OCI-LY1 (cell line): ENCODE results near the gene RNMT.

ENCODE experiments used
- H2AFZ ChIP-seq: fragments of 200-600 bp; sonication (generic), shearing (Covaris generic); 2 replicates; pipeline ENCODE4 v1.6.0; 2014; ENCODE audit warnings: antibody characterized with exemption, mild to moderate bottlenecking, low read length
- H3F3A ChIP-seq: fragments of 200-600 bp; sonication (generic), shearing (Covaris generic); 2 replicates; pipeline ENCODE4 v1.6.0; 2014; ENCODE audit warnings: mild to moderate bottlenecking, antibody characterized with exemption, low read length, moderate library complexity; ENCODE audit not compliant: insufficient read depth
- H3K27ac ChIP-seq: fragments of 200-600 bp; sonication (generic); 2 replicates; pipeline ENCODE4 v1.5.1; 2014; ENCODE audit warnings: low read length, mixed run types, mild to moderate bottlenecking, low read depth; ENCODE audit not compliant: poor library complexity, severe bottlenecking
- H3K27me3 ChIP-seq: fragments of 200-600 bp; sonication (generic); 2 replicates; pipeline ENCODE4 v1.6.0; 2014; ENCODE audit warnings: antibody characterized with exemption, mild to moderate bottlenecking, low read length, moderate library complexity; ENCODE audit not compliant: insufficient read depth
- H3K36me3 ChIP-seq: fragments of 200-600 bp; sonication (generic); 2 replicates; pipeline ENCODE4 v1.6.1; 2014; ENCODE audit warnings: mild to moderate bottlenecking, antibody characterized with exemption, low read length, moderate library complexity, mixed read lengths; ENCODE audit not compliant: insufficient read depth
- H3K4me1 ChIP-seq: fragments of 200-600 bp; sonication (generic); 2 replicates; pipeline ENCODE4 v1.5.1; 2014; ENCODE audit warnings: mild to moderate bottlenecking, low read length, moderate library complexity; ENCODE audit not compliant: insufficient read depth, severe bottlenecking
- H3K4me2 ChIP-seq: fragments of 200-600 bp; sonication (generic), shearing (Covaris generic); 2 replicates; pipeline ENCODE4 v1.6.1; 2014; ENCODE audit warnings: low read length
- H3K4me3 ChIP-seq: fragments of 200-600 bp; sonication (generic); 2 replicates; pipeline ENCODE4 v1.5.1; 2014; ENCODE audit warnings: low read length, low read depth, mild to moderate bottlenecking, mixed read lengths; ENCODE audit not compliant: poor library complexity, severe bottlenecking
- H3K79me2 ChIP-seq: fragments of 200-600 bp; shearing (Covaris generic); 2 replicates; pipeline ENCODE4 v1.6.1; 2016; ENCODE audit warnings: mixed run types, low read length, mixed read lengths; ENCODE audit not compliant: insufficient read depth
- H3K9ac ChIP-seq: fragments of 200-600 bp; sonication (generic), shearing (Covaris generic); 2 replicates; pipeline ENCODE4 v1.6.1; 2014; ENCODE audit warnings: mild to moderate bottlenecking, low read length, mixed read lengths
- H3K9me2 ChIP-seq: fragments of 200-600 bp; sonication (generic), shearing (Covaris generic); 2 replicates; pipeline ENCODE4 v1.6.1; 2014; ENCODE audit warnings: low read depth, mild to moderate bottlenecking, low read length, mixed read lengths
- H3K9me3 ChIP-seq: fragments of 200-600 bp; shearing (Covaris generic); 2 replicates; pipeline ENCODE4 v1.6.1; 2014; ENCODE audit warnings: low read length, mixed read lengths
- H4K20me1 ChIP-seq: fragments of 200-600 bp; sonication (generic), shearing (Covaris generic); 2 replicates; pipeline ENCODE4 v1.6.0; 2016; ENCODE audit warnings: mild to moderate bottlenecking, low read length; ENCODE audit not compliant: insufficient read depth
- EZH2 ChIP-seq: fragments of 200-600 bp; sonication (generic), shearing (Covaris generic); IDR thresholded peaks from 2 replicates; pipeline ENCODE4 v1.8.0; 2017; ENCODE audit warnings: borderline replicate concordance, mixed run types, mild to moderate bottlenecking, antibody characterized with exemption, low read length, moderate library complexity, mixed read lengths
- TF ChIP-seq, protein P1 (sequence below): fragments of 200-600 bp; sonication (generic), shearing (Covaris generic); IDR thresholded peaks from 2 replicates; pipeline ENCODE4 v1.5.1; 2017; ENCODE audit warnings: mild to moderate bottlenecking, antibody characterized with exemption, low read length, moderate library complexity, mixed read lengths

The RNMT gene

DNA sequence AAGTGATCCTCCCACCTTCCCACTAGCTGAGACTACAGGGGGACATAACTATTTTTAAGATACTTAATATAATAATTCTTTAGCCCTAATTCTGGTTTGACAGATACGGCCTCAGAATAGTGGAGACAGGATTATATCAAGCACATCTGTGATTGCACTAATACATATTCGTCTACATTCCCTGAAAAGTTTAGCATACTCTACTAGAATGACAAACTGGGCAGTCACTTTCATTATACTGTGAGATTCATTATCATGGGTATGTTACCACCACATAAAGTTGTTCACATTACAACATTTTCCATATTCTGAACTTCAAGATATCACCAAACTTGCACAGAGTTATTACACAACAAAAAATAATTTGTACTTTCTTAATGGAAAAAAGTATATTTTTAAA is 11.1 kb upstream of the RNMT start:
- no peaks in the 10 kb centered on the region for H3K9me2 ChIP-seq
- no peaks in the 10 kb centered on the region for H4K20me1 ChIP-seq
- H2AFZ ChIP-seq = no peak overlapping the region
- peaks cover 17% of the 10 kb centered on the region for H3K9me3 ChIP-seq
- no peaks in the 10 kb centered on the region for H3F3A ChIP-seq
- peaks cover 38% of the 10 kb centered on the region for H3K36me3 ChIP-seq
- H3K4me3 ChIP-seq = no peak overlapping the region
- TF ChIP-seq, protein P1, sequence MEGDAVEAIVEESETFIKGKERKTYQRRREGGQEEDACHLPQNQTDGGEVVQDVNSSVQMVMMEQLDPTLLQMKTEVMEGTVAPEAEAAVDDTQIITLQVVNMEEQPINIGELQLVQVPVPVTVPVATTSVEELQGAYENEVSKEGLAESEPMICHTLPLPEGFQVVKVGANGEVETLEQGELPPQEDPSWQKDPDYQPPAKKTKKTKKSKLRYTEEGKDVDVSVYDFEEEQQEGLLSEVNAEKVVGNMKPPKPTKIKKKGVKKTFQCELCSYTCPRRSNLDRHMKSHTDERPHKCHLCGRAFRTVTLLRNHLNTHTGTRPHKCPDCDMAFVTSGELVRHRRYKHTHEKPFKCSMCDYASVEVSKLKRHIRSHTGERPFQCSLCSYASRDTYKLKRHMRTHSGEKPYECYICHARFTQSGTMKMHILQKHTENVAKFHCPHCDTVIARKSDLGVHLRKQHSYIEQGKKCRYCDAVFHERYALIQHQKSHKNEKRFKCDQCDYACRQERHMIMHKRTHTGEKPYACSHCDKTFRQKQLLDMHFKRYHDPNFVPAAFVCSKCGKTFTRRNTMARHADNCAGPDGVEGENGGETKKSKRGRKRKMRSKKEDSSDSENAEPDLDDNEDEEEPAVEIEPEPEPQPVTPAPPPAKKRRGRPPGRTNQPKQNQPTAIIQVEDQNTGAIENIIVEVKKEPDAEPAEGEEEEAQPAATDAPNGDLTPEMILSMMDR = no peak
- TF ChIP-seq EZH2 = no peak
- H3K79me2 ChIP-seq = peaks cover 98% of the 10 kb centered on the region
- no peak overlapping the region for H3K9ac ChIP-seq
- no peak overlapping the region for H3K4me2 ChIP-seq
- H3K4me1 ChIP-seq = no peaks in the 10 kb centered on the region
- no peaks in the 10 kb centered on the region for H3K27me3 ChIP-seq
- no peak overlapping the region for H3K27ac ChIP-seq

DNA sequence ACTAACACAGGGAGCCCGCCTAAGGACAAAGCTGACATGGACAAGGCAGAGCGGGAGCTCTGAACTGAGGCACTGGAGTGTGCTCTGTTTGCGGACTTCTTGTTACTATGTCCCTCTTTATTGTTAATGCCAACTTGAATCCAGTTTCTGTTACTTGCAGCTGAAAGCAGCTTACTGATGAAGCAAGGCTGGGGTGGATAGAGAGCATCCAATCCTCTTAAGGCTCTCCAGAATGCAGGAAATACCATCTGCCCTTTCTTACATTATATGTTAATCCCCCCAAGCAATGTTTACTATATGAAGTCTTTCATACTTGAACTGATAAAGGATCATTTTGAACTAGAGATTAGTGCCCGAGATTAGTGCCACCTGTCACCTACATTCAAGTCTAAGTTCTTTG is 9.6 kb upstream of the RNMT start:
- H3K79me2 ChIP-seq = peaks cover 99% of the 10 kb centered on the region
- H3K9me2 ChIP-seq = no peaks in the 10 kb centered on the region
- H3K4me3 ChIP-seq = no peak overlapping the region
- H2AFZ ChIP-seq = no peak overlapping the region
- TF ChIP-seq, protein P1 = no peak
- no peak for TF ChIP-seq EZH2
- no peaks in the 10 kb centered on the region for H4K20me1 ChIP-seq
- H3K9ac ChIP-seq = no peak overlapping the region
- no peak overlapping the region for H3K4me2 ChIP-seq
- H3K9me3 ChIP-seq = peaks cover 14% of the 10 kb centered on the region
- no peak overlapping the region for H3K27ac ChIP-seq
- no peaks in the 10 kb centered on the region for H3K4me1 ChIP-seq
- no peaks in the 10 kb centered on the region for H3F3A ChIP-seq
- H3K27me3 ChIP-seq = no peaks in the 10 kb centered on the region
- H3K36me3 ChIP-seq = peaks cover 50% of the 10 kb centered on the region

DNA sequence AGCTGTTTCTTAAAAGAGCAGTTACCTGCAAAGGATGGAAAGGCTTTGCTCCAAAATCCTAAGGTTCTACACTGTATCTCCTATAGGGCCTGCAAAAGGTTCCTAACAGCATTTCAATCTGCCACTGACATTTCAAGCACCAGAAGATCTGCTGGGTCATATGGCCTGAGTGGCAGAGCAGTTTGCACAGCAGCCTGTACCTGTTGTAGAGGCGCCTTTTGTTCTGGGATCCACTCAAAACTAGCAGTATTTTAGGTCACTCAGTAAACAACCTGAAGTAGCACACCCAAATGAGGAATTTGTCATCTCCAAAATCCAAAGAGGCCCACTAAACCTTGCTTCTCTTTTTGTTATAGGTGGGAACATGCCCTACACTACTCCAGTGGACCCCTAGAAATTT is 6.3 kb upstream of the RNMT start:
- no peaks in the 10 kb centered on the region for H3F3A ChIP-seq
- H3K4me2 ChIP-seq = no peak overlapping the region

More for the DNA sequence above, 6.3 kb upstream of the RNMT start:
- Histone ChIP-seq H3K79me2 (peaks cover 99% of the 10 kb centered on the region), H3K27me3 (no peaks in the 10 kb centered on the region), H3K9ac (no peak overlapping the region), H3K9me3 (peaks cover 14% of the 10 kb centered on the region), H3K27ac (no peak overlapping the region), H4K20me1 (no peaks in the 10 kb centered on the region), H2AFZ (no peak overlapping the region), H3K4me3 (no peak overlapping the region), H3K36me3 (peaks cover 53% of the 10 kb centered on the region), H3K4me1 (peaks cover 18% of the 10 kb centered on the region), H3K9me2 (no peaks in the 10 kb centered on the region)
- TF ChIP-seq, protein P1 = no peak
- no peak for TF ChIP-seq EZH2
